A673 (cell line): ENCODE measurements around the gene PPIL6. TPM values are rescaled to one million over a fixed set of nuclear protein-coding genes. Genes with fewer than 3 reads are reported as not detected.

ENCODE experiments used
- BruUV-seq: library from RNA; stranded (reverse); fragments of 400-500 nt; replicated peaks from 2 replicates; lab custom pipeline; 2021; lab: Mats Ljungman, UMichigan
- CTCF ChIA-PET: fragments of 300-600 bp; sonication (Branson Sonifier 250); formaldehyde crosslinking; loops from one replicate; lab custom pipeline; 2022; ENCODE audit warnings: antibody characterized with exemption; lab: Charles Lee
- POLR2A ChIA-PET: fragments of 300-600 bp; sonication (Branson Sonifier 250); formaldehyde crosslinking; loops from one replicate; lab custom pipeline; 2022; ENCODE audit warnings: antibody characterized with exemption; ENCODE audit not compliant: low non-redundant PET; lab: Charles Lee
- DNase-seq: peaks from one replicate; pipeline ENCODE4 v3.0.0-alpha.2; 2015; ENCODE audit warnings: low spot score
- H3K27ac ChIP-seq: fragments of 200-600 bp; sonication (generic); 2 replicates; pipeline ENCODE4 v1.5.1; 2016; ENCODE audit warnings: mixed run types, low read depth, mild to moderate bottlenecking, mixed read lengths, antibody characterized with exemption, low read length; ENCODE audit not compliant: poor library complexity, severe bottlenecking
- H3K27me3 ChIP-seq: fragments of 200-600 bp; sonication (generic); replicated peaks from 2 replicates; pipeline ENCODE4 v1.6.1; 2017; ENCODE audit warnings: mixed run types, low read depth, mild to moderate bottlenecking, mixed read lengths, antibody characterized with exemption, low read length; ENCODE audit not compliant: insufficient read depth, poor library complexity
- H3K36me3 ChIP-seq: fragments of 200-600 bp; sonication (generic); 2 replicates; pipeline ENCODE4 v1.6.1; 2016; ENCODE audit warnings: mixed run types, mild to moderate bottlenecking, mixed read lengths, antibody characterized with exemption, low read length; ENCODE audit not compliant: insufficient read depth, poor library complexity, severe bottlenecking
- H3K4me1 ChIP-seq: fragments of 200-600 bp; sonication (generic); 2 replicates; pipeline ENCODE4 v1.6.1; 2017; ENCODE audit warnings: mixed run types, mild to moderate bottlenecking, mixed read lengths, antibody characterized with exemption, low read length; ENCODE audit not compliant: insufficient read depth, poor library complexity, severe bottlenecking
- H3K4me3 ChIP-seq: fragments of 200-600 bp; sonication (generic); 2 replicates; pipeline ENCODE4 v1.5.1; 2016; ENCODE audit warnings: low read depth, mixed run types, mild to moderate bottlenecking, mixed read lengths, low read length; ENCODE audit not compliant: poor library complexity, severe bottlenecking
- H3K9me3 ChIP-seq: fragments of 200-600 bp; sonication (generic); 2 replicates; pipeline ENCODE4 v1.6.1; 2016; ENCODE audit warnings: mixed run types, low read depth, mild to moderate bottlenecking, mixed read lengths, antibody characterized with exemption, low read length; ENCODE audit not compliant: poor library complexity, severe bottlenecking
- EZH2 ChIP-seq: fragments of 200-600 bp; sonication (generic); IDR thresholded peaks from 2 replicates; pipeline ENCODE4 v1.6.1; 2017; ENCODE audit warnings: borderline replicate concordance, low read depth, mild to moderate bottlenecking, mixed read lengths, antibody characterized with exemption, low read length; ENCODE audit not compliant: poor library complexity, severe bottlenecking
- intact Hi-C: fragments of 100-400 bp; cut with micrococcal nuclease; formaldehyde crosslinking; loops from one replicate; pipeline ENCODE4 v1.10.0; 2022; ENCODE audit not compliant: unreplicated experiment
- total RNA-seq: library from RNA; stranded (reverse); gene quantifications from 2 replicates; pipeline ENCODE4 v1.2.3, GENCODE V29; 2021
- TF ChIP-seq, protein P1 (sequence below): fragments of 300-800, 200-600 bp; sonication (generic); conservative IDR thresholded peaks from 2 replicates; pipeline ENCODE4 v1.5.1; 2017; ENCODE audit warnings: low read depth, mild to moderate bottlenecking, antibody characterized with exemption, low read length, moderate library complexity, mixed read lengths

PPIL6 gene
- total RNA-seq, 1 experiment from 2014 or later = 1.8 TPM

GRCh38 chr6:109449064-109449794 lies 8.8 kb upstream of the PPIL6 start:
- H3K4me3 ChIP-seq = no peak overlapping the region
- CTCF ChIA-PET = no interaction called here
- POLR2A ChIA-PET = no interaction called here
- TF ChIP-seq EZH2 = no peak
- TF ChIP-seq, protein P1, sequence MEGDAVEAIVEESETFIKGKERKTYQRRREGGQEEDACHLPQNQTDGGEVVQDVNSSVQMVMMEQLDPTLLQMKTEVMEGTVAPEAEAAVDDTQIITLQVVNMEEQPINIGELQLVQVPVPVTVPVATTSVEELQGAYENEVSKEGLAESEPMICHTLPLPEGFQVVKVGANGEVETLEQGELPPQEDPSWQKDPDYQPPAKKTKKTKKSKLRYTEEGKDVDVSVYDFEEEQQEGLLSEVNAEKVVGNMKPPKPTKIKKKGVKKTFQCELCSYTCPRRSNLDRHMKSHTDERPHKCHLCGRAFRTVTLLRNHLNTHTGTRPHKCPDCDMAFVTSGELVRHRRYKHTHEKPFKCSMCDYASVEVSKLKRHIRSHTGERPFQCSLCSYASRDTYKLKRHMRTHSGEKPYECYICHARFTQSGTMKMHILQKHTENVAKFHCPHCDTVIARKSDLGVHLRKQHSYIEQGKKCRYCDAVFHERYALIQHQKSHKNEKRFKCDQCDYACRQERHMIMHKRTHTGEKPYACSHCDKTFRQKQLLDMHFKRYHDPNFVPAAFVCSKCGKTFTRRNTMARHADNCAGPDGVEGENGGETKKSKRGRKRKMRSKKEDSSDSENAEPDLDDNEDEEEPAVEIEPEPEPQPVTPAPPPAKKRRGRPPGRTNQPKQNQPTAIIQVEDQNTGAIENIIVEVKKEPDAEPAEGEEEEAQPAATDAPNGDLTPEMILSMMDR = no peak
- H3K9me3 ChIP-seq = no peaks in the 10 kb centered on the region
- no peaks in the 10 kb centered on the region for H3K36me3 ChIP-seq
- no peak overlapping the region for H3K27ac ChIP-seq
- H3K27me3 ChIP-seq = no peaks in the 10 kb centered on the region
- no TSS peak for BruUV-seq
- H3K4me1 ChIP-seq = peaks cover 2% of the 10 kb centered on the region
- DNase-seq = no peak
- intact Hi-C loops = no loop called here

GRCh38 chr6:109448615-109449014 lies 8.2 kb upstream of the PPIL6 start:
- no peaks in the 10 kb centered on the region for H3K4me1 ChIP-seq
- no peaks in the 10 kb centered on the region for H3K27me3 ChIP-seq
- BruUV-seq = no TSS peak
- TF ChIP-seq EZH2 = no peak
- TF ChIP-seq, protein P1 = no peak
- H3K9me3 ChIP-seq = no peaks in the 10 kb centered on the region
- H3K4me3 ChIP-seq = no peak overlapping the region
- no peak for DNase-seq
- H3K27ac ChIP-seq = no peak overlapping the region
- POLR2A ChIA-PET = interaction anchor here (0.5 to 0.6 kb wide), 2 partner anchors 8 to 1194 kb away, joined by 4 to 15 read pairs; partner anchors contain the start of genes PPIL6 and SMPD2
- H3K36me3 ChIP-seq = no peaks in the 10 kb centered on the region
- intact Hi-C loops = no loop called here
- CTCF ChIA-PET = no interaction called here

DNA sequence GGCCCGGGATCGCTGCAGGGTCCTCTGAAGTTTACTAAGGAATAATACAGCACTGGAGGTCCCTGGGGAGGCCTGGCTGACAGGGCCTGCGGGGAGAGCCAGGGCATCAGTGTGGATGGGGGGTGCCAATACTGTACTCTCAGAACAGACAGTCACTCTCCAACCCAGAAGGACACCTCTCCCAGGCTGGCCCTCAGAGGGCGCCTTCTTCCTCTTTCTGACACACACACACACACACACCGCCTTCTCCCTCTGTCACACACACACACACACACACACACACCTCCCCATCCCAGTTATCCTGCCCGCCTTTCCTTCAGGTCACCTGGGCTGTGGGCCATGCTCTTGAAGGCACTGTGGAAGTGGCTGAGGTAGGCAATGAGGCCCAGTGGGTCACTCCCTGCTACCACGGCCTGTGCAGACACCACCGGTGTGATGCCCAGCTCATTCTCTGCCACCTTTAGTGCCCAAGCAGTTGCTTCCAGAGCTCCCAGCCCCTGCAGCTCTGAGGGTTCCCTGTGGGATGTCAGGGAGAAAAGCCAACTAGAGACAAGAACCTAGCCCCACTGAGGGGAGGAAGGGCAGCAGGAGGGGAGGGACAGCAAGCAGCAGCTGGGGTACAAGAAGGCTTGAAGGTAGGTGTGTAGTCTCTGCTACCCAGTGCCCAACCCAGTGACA lies 7.6 kb upstream of the PPIL6 start:
- H3K4me3 ChIP-seq = no peak overlapping the region
- no peaks in the 10 kb centered on the region for H3K9me3 ChIP-seq
- H3K4me1 ChIP-seq = no peaks in the 10 kb centered on the region
- H3K27ac ChIP-seq = no peak overlapping the region
- no peaks in the 10 kb centered on the region for H3K27me3 ChIP-seq
- DNase-seq = no peak
- intact Hi-C loops = no loop called here
- ChIA-PET CTCF (no interaction called here), POLR2A (interaction anchor here (0.5 to 0.6 kb wide), 2 partner anchors 7 to 1194 kb away, joined by 4 to 15 read pairs; partner anchors contain the start of genes PPIL6 and SMPD2)
- no peaks in the 10 kb centered on the region for H3K36me3 ChIP-seq
- BruUV-seq = no TSS peak
- TF ChIP-seq EZH2 = no peak
- TF ChIP-seq, protein P1 = no peak
